Right kidney (tissue), 1 donor: Measurements from ENCODE around the gene NXN.
"Not testable (repeated sequence)": the region's sequence is repeated elsewhere in the genome, so short reads cannot be mapped to it uniquely, and the experiment has no call there.

Experiments
- DNase-seq: peaks from one replicate; pipeline ENCODE4 v3.0.0-alpha.2; 2016

Gene NXN

DNA sequence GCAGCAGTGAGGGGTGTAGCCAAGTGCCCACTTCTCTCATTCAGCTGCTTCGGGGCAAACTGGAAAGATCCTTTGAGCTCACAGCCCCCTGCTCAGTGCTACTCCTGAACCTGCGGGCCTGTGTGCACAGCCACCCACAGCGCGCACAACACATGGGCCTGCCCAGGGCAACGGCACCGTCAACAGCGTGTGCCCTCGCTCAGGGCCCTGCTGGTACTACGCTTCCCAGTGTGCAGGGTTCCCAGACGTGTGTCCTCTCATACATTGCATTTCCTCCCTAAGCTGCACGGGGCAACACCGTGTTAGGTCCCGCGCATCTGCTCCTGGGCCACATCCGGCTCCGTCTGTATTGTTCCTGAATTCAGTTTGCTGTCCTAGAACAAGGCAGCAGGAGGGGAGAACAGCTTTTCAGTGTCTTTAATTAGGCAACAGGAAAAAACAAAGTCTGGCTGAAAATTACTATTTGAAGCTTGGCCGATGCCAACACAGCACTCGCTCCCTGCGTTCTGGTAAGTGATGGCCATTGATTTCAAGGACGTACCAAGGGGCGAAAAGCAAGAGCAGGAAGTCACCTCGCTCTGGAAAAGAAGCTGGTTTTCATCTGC, 182.2 kb downstream of the NXN start:
- no peak for DNase-seq

GRCh38 chr17:796609-797008, 183.0 kb downstream of the NXN start:
- DNase-seq: no peak

DNA sequence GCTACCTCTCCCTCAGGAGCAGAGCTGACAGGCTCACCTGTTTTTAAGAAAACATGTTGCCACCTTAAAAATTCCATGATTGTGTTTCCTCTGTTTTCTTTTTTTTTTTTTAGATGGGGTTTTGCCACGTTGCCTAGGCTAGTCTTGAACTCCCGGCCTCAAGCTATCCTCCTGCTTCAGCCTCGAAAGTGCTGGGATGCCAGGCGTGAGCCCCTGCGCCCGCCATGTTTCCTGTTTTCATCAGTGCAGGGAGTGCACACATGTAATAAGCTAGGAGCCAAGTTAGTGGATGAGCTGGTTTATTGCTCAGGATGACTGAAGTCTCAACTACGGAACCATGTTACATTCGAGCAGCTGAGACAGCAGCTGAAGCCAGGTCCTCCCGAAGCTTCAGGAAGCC, 183.9 kb downstream of the NXN start:
- DNase-seq: no peak

- no peak for DNase-seq
These were observed 184.3 kb downstream of the NXN start for GRCh38 chr17:795276-795675.

GRCh38 chr17:794876-795275, 184.7 kb downstream of the NXN start:
- DNase-seq: peak; percentile 71

DNA sequence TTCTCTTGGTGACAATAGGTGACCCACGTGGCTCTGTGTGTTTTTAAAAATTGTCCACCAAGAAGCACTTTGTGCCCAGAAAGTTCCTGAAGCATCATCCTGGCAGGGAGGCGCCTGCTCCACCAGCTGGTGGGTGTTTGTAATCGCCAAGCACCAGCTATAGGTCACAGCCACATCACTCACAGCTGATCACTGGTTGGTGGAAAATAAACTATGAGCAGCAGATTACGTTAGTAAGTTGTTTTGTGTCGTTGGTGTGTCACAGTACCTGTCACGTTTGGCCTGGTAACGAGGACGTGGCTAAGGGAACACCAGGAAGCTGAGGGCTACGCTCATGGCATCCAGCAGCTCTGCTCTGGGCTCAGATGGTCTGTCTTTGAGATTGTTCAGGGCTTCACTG, 187.3 kb downstream of the NXN start:
- no peak for DNase-seq

GRCh38 chr17:791829-792228, 187.7 kb downstream of the NXN start:
- DNase-seq: no peak

- not testable (repeated sequence) for DNase-seq
These were observed 188.7 kb downstream of the NXN start for GRCh38 chr17:790874-791247.

- peak; percentile 57 for DNase-seq
These were observed 189.4 kb downstream of the NXN start for GRCh38 chr17:789931-790873.

DNA sequence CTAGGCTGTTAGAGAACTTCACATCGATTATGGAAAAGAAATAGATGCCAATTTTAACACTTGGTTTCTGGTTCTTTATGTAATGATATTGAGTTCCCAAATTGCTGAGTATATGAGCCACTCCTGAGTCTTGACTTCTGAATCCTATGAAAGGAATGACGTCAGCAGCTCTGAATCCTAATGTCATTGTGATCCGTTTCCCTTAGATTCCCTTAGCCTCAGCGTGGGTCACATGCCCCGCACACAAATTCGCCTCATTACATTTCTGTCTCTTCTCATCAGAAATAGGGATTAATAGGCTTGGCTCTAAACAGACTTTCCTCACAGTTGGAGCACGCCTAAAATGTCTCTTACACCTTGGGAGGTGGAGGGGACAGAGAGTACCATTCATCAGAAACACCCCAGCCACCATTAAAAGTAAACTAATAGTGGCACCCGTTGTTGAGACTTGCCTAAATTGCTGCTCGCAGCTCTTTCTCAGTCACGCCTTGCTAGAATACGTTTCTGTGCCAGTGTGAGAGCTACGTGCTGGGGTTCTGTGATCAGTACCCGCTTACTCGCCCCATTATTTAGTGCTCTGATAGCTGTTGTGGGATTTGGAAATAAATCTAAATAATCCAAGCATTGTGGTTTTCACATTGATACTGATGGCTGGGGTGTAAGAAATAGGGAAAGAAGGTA, 190.3 kb downstream of the NXN start:
- DNase-seq: no peak

GRCh38 chr17:788551-788950, 191.0 kb downstream of the NXN start:
- no peak for DNase-seq

DNA sequence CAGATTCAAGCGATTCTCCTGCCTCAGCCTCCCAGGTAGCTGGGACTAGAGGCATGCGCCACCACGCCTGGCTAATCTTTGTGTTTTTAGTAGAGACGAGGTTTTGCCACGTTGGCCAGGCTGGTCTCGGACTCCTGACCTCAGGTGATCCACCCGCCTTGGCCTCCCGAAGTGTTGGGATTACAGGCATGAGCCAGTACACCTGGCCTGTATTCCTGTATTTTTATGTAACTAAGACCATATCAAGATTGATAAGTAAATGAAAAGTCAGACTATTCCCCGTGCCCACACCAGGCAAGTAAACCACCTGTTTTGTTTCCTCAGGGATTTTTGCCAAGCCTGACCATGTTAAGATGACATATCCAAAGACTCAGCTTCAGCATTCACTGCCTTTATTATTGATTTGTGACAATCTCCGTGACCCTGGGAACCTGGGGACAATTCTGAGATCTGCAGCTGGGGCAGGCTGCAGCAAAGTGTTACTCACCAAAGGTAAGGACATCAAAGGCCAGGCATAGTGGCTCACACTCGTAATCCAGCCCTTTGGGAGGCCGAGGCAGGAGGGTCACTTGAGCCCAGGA, 191.8 kb downstream of the NXN start:
- no peak for DNase-seq

DNA sequence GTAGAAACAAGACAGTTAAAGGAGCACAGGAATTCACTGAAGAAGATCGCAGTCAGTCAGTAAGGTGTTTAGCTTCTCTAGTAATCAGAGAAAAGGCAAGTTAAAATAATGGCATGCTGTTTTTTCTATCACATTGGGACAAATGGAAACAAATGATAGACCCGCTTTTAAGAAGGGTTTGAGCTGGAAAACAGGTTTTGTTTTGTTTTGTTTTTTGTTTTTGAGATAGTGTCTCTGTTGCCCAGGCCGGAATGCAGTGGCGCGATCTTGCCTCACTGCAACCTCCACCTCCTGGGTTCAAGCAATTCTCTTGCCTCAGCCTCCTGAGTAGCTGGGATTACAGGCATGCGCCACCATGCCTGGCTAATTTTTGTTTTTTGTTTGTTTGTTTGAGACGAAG, 193.7 kb downstream of the NXN start:
- DNase-seq: not testable (repeated sequence)

DNA sequence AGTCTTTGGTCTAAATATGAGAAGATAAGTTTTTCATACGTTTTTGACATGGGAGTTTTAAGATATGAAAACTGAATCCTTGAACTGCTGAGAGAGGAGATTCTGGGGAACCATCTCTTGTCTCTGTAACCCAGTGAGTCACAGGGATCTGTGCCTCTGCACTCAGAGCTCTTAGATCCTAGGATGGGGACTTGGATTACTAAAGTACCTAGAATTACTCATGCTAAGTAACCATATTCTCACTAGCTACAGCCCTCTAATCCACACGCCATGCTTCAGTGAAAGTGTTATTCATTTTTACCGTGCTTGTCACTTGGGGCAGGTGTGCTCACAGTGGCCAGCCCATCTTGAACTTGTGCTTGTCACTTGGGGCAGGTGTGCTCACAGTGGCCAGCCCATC, 195.4 kb downstream of the NXN start:
- no peak for DNase-seq

DNA sequence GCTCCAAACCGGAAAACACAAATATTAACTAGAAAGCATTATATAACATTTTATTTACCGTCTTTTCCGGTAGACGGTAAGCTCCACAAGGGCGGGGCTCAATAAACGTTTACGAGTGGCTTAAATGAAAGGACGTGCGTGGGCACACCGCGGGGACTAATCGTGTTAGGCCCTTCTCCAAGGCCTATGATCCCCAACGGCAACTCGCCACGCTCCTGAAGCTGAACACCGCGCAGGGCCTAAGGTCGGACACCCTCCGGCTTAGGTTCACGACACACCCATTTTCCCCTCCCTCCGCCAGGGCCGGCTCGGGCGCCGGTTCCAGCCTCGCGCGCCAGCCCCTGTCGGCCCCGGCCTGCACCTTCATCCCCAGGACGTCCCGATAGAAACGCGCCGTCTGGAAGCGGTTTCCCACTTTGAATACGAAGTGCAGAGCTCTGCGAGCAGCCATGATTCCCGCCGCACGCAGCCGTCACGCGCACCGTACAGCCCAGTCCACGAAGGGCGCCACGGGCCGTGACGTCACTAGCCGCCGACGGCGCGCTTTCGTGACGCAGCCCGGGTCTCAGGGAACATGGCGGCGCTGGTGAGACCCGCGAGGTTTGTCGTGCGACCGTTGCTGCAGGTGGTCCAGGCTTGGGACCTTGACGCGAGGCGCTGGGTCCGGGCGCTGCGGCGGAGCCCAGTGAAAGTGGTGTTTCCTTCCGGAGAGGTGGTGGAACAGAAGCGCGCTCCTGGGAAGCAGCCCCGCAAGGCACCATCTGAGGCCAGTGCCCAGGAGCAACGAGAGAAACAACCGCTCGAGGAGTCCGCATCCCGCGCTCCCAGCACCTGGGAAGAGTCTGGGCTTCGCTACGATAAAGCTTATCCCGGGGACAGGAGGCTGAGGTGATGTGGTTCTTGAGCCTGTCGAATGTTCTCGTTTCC, 197.5 kb downstream of the NXN start, which contains the start of the genes GLOD4 and MRM3:
TSS of gene GLOD4 (minus strand) at position 476 of the 927 bp plus-strand sequence. CDS start at position 451, 25 bp downstream.
TSS of gene MRM3 (plus strand) at position 549 of the 927 bp plus-strand sequence. CDS start at position 575, 26 bp downstream.
- peak; percentile 97 for DNase-seq

GRCh38 chr17:778096-778495, 201.5 kb downstream of the NXN start:
- no peak for DNase-seq

DNA sequence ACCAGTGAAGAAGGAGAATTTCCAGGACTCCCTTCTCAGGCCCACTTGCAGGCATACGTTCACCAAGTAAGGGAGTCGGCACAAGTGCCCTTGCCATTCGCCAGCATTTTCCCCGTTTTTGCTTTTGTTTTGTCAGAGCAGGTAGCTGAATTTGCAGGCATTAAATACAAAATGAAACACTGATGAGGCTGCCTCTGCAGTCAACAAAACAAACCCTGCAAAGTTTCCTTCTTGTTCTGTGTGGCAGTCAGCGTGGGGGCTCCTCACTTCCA, 205.3 kb downstream of the NXN start:
- DNase-seq: no peak

GRCh38 chr17:773467-774312, 205.9 kb downstream of the NXN start:
- no peak for DNase-seq

- DNase-seq: no peak
These were observed 206.6 kb downstream of the NXN start for GRCh38 chr17:773016-773415.

DNA sequence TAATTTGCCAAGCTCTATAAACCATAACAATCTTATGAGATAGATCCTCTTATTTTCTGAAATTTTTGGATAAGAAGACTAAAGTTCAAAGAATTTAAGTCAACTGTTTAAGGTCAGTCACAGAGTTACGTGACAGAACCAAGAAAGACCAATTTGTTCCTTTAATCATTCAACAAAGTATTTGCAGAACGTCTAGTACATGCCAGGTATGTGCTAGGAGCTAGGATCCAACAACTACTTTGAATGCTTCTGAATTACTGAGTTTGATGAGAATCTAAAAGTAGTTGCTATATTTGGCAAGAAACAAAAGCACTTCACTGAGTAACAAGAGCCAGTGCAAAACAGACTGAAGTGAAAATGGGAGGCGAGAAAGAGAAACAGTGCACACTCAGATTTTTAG, 212.5 kb downstream of the NXN start:
- no peak for DNase-seq

DNA sequence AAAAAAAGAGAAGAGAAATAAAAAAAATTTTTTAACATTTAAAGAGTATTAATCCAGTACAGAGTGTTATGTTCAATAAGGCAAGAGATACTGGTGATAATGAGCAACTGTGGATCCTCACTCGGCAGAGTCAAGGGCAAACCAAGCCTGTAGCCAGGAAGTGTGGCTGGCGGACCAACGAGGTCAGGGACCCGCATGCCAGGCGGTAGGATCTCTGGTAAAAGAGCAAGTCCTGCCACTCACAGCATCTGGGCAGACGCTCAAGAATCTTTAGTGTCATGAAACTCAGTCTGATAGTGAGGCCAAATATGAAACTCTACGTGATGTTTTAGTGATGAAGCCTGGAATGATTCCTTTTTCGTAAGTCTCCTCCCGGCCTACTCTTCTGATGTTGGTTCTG, 219.2 kb downstream of the NXN start:
- DNase-seq: no peak
